Measurements from ENCODE around the gene FUT7.

Gene FUT7

GRCh38 chr9:136980669-136981478, 51.0 kb downstream of the FUT7 start:
- no peak for TF ChIP-seq CTCF (IDR thresholded peaks at IDR 0.05; ENCODE audit: extremely low read depth, missing control alignments)
- no peak for DNase-seq (ENCODE audit: low spot score)

Measured in GM20000 (cell line).